ENCODE measurements around the gene ADIG.

- no peak for TF ChIP-seq POLR2A (IDR thresholded peaks at IDR 0.05)
- TF ChIP-seq CTCF (IDR thresholded peaks at IDR 0.05): no peak
Observed at GRCh38 chr20:38584099-38584763, 3.2 kb downstream of the ADIG start.
